Esophagus mucosa (tissue), 1 donor: ENCODE data around the gene TMEM132D. TPM values are rescaled to one million over a fixed set of nuclear protein-coding genes. Genes with fewer than 3 reads are reported as not detected.

Experiments
- ATAC-seq: fragments of 200-7000 bp; cut with Tn5 transposase; one replicate; pipeline ENCODE4 v1.9.1; 2020
- total RNA-seq: library from RNA; stranded (reverse); gene quantifications from one replicate; pipeline ENCODE4 v1.2.4, GENCODE V29; 2023
- donor health status: DM: yes; HTN: yes; CAD: no.

Gene TMEM132D
- total RNA-seq, 1 donor from 2014 or later, result not detected

DNA sequence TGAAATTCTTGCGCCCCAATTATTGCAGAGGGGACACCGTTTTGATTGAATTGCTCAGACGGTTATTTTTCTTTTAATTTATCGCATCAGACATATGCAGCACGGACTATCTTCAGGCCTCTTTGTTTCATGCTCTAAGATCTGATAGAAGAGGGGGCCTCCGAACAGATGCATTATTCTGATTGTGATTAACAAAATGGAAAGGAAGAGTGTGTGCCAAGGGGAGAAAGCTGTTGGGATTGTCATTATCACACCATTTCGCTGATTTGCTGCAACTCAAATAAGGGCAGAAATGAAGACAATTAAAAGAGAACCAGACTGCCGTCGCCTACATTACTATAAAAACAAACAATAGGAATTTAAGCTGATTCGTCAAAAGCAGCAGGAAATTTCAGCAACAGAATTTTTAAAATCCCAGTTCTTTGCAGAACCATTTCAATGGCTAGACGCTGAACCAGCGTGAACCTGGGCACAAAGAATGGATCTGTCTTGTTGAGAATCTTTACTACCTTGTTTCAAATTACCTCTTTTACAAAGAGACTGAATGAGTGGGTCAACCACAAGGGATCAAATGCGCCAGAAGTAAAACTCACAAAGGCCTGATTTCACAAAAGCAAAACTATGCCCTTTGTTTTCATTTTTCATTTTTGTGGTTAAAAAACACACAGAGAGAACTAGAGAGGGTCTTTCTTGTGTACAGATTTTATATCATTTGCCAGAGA, 30.6 kb downstream of the TMEM132D start:
- ATAC-seq, result no peak

DNA sequence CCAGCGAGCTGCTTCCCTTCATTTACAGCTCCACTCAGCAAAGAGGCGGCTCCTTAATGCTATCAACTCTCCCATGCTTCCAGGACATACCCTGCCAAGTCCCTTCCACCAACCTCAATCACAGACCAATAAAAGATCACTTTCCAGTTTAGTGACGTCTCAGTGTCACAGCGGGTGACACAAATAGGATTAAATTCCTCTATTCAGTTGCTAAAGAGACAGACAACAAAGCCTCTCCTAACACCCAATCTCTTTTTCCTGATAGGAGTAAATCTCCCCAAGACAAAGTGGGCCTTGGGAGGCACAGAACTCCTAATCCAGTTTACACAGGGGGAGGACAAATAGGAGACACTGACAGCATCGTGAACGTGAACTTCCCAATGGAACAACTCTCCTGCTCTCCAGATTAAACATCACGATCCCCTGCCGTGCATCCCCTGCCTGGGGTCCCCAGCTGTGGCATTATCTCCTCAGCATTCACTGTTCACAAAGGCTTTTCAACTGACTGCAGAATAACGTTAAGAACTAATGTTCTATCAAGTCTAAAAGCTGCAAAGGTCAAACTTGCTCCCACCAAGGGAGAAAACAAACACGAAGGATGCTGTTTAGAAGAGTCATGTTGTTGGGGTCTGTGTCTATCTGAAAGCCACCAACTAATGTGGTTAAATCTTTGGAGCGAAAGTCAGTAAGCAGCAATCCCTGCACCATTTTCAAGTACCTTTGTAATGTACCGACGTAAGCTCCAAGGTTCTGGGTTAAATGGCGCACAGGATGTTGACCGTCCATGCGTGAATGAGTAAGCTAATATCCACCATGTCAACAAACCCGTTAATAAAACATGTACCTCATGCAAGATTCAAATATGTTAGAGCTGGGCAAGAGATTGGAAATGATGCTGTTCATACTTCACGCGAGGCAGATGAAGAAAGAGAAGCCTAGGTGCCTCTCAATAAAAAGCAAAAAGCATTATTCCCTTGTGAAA, 31.5 kb downstream of the TMEM132D start:
- ATAC-seq, result no peak

- ATAC-seq, result no peak
Observed at GRCh38 chr12:129870796-129871195, 33.0 kb downstream of the TMEM132D start.

GRCh38 chr12:129870136-129870535, 33.7 kb downstream of the TMEM132D start:
- ATAC-seq, result no peak

- ATAC-seq, result no peak
Observed at GRCh38 chr12:129868575-129868974, 35.2 kb downstream of the TMEM132D start.

GRCh38 chr12:129863938-129864337, 39.9 kb downstream of the TMEM132D start:
- no peak for ATAC-seq

DNA sequence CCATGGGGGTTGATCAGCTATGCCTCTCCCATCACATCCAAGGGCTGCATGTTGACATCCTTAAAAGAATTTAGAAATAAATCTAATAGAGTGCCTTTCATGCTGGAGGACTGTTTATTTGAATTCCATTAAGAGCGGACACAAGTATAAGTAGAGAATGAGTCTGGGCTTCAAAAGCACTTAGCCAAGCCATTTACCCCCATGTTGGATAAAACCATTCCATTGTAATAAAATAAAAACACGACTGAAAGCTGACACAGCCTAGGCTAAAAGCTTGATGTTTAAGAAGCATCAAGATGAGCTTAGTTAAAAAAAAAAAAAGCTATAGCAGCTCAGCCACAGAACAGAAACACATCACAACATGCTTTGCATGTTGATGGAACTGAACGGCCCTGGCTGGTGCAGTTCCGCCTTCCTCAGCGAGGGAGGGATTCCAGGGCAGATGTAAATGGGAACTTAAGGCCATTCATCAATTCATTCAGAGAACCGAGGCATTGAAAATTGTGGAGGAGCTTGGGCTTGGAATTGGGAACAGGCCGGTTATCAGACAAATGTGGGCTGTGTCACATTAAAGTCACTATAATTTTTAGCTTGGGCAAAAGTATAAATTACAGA, 41.2 kb downstream of the TMEM132D start:
- no peak for ATAC-seq

GRCh38 chr12:129861951-129862350, 41.9 kb downstream of the TMEM132D start:
- no peak for ATAC-seq

DNA sequence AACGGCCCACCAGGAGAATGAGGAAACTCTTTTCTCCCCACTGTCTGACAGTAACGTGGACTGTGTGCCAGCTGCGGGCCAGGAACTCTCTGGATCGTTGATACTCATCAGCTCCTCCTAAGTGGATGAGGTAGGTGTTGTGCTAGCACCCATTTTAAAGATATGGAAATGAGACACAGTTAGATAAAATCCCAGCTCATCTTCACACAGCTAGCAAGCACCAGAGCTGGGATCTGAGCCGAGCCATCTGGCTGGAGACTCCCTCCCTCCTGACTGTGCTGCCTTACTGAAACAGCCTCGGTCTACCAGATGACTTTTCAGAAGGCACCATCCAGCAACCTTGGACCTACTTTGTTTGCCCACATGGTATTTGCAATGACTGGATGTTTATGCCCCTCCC, 49.2 kb downstream of the TMEM132D start:
- no peak for ATAC-seq

GRCh38 chr12:129851296-129851695, 52.5 kb downstream of the TMEM132D start:
- ATAC-seq, result no peak

DNA sequence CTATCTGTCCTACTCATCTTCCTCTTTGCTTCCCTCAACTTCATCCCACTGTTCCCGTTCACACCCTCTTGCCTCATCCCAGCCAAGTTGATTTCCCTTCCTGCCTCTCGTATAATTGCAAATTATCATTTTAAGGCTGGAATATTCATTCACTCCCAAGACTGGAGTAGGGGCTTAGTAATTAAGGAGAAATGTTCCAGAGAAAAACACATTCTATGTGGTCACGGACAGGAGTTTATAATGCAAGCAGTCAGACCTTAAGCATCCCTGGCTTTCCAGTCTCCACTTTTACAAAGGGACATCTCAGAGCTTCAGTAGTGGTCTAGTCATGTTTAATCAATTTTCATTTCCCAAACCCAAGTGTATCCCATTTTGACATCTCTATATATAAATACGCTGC, 54.9 kb downstream of the TMEM132D start:
- no peak for ATAC-seq

DNA sequence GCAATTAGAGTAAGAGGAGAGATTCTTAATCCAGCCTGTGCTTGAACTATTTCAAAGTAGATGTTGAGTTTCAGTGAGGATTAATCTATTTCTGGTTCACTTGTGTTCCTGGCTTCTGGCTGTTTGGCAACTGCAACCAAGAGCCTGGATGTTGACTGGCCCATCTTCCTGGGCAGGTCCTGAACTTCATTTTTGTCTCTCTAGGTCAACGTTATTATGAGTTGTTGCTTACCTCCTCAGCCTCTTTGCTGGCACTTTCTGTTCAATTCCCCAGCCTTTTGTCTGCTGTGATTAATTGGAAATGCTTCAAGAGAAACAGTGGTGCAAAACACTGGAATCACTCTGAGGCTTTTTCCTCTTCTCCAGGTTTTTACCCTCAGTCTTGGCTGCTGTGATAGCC, 56.8 kb downstream of the TMEM132D start:
- no peak for ATAC-seq

GRCh38 chr12:129844662-129845220, 59.1 kb downstream of the TMEM132D start:
- no peak for ATAC-seq

GRCh38 chr12:129841251-129841650, 62.6 kb downstream of the TMEM132D start:
- no peak for ATAC-seq

GRCh38 chr12:129840145-129840884, 63.5 kb downstream of the TMEM132D start:
- ATAC-seq, result no peak

GRCh38 chr12:129839679-129840078, 64.1 kb downstream of the TMEM132D start:
- ATAC-seq, result no peak

DNA sequence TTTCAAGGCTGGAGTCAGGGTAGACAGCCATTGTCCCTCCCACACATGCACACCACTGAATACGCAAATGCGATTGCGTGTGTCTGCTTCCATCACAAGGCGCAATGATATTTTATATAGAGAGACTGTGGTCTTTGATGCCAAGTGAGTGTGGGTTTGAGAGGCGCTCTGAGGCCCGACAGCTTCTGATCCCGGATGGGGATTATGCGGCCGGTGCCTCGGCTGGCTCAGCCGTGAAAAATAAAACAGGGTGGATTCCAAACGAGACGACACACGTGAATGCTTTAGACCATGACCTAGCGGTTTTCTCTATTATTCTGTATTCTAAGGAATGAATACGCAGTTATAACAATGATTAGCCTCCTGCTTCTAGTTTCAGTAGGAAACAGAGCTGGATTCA, 72.5 kb downstream of the TMEM132D start:
- ATAC-seq, result no peak

GRCh38 chr12:129830796-129831195, 73.0 kb downstream of the TMEM132D start:
- no peak for ATAC-seq

DNA sequence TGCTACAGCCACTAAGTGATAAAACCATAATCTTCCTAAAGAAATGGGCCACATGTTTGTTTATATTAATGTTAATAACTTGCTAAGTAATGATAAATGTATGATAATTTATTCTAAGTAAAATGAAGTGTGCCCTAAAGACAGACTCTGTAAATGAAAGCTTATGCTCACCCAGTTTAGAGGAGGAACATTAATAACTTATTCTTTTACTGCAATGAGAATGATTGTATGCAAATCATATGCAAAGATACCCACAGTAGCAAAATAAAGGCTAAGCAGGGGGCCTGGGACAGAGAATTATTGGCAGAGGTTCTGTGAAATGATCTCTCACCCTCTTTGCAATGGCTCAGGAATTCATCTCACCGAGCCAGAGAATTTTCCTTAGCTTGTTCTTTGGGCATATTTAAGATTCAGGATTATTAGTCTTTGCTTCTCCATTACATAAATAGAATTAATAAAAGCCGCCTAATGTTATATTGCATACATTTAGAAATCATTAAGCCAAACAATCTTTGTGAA, 75.9 kb downstream of the TMEM132D start:
- ATAC-seq, result no peak

GRCh38 chr12:129827102-129827865, 76.5 kb downstream of the TMEM132D start:
- no peak for ATAC-seq

- no peak for ATAC-seq
Observed at GRCh38 chr12:129826273-129826672, 77.6 kb downstream of the TMEM132D start.
